ENCODE results near the gene MARCHF3. TPM values are rescaled to one million over a fixed set of nuclear protein-coding genes. Genes with fewer than 3 reads are reported as not detected.

The MARCHF3 gene
- total and polyA plus RNA-seq, 12 donors, result 4.8 to 76.2 (median 45.9) TPM

DNA sequence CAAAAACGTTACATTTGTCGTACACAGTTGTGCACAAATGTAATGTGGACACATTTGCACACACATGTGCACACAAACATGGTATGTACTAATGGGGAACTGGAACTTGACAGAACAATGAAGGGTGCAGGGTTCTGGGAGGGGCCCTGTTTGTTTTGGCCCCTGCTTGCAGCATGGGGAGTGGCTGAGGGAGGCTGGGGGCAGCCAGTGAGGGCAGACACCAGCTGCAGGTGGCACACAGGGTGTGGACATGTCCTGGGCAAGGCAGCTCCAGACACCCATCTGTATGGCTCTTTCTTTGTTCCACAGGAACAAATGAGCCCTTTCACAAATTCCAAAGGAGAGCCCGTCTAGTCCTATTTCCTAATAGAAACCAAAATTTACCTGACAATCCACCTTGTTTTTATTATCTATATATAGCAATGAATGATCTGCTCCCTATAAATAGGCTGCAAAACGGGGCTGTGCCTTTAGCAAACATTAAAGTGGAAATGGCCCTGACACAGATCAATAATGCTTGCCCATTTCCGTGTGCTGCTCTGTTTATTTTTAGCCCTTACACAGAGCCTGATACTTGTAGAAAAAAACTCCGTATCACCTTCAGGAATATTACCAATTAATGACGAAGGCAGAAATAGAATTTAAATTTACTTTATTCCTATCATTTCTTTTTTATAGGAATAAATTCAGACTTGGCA is 26.4 kb downstream of the MARCHF3 start:
- Histone ChIP-seq H3K27ac (peak overlapping the region in 4 of 10 donors; percentile 5 to 53 (median 18)), H3K36me3 (no peaks in the 10 kb centered on the region), H3K4me3 (no peak overlapping the region), H3K27me3 (no peaks in the 10 kb centered on the region), H3K4me1 (peaks cover 4 to 75% (median 39%) of the 10 kb centered on the region in 9 donors), H3K9me3 (no peaks in the 10 kb centered on the region)
- DNase-seq, result no peak
- ATAC-seq, result peak in 3 of 8 donors; percentile 20 to 65 (median 53)
- intact Hi-C loops (cut with DNase I), result no loop called here
- WGBS, 2 donors, result 63 to 74% methylated on average over 7 of the region's 7 CpGs
- no peak for TF ChIP-seq CTCF (IDR thresholded peaks at IDR 0.05)

- no peaks in the 10 kb centered on the region for H3K36me3 ChIP-seq
- intact Hi-C loops (cut with DNase I), result no loop called here
- H3K4me1 ChIP-seq, result peaks cover 6 to 75% (median 43%) of the 10 kb centered on the region in 9 donors
- H3K9me3 ChIP-seq, result no peaks in the 10 kb centered on the region
- no peak for ATAC-seq
- H3K4me3 ChIP-seq, result no peak overlapping the region
- H3K27ac ChIP-seq, result peak overlapping the region in 1 of 10 donors; percentile 3
- no peaks in the 10 kb centered on the region for H3K27me3 ChIP-seq
- 36 to 45% methylated on average over 3 of the region's 3 CpGs for WGBS, 2 donors
- no peak for TF ChIP-seq CTCF (IDR thresholded peaks at IDR 0.05)
- no peak for DNase-seq
Measured at GRCh38 chr5:127002390-127002789, 28.0 kb downstream of the MARCHF3 start.

- intact Hi-C loops (cut with DNase I), result no loop called here
- Histone ChIP-seq H3K4me3 (no peak overlapping the region), H3K27ac (peak overlapping the region in 2 of 10 donors; percentile 13 to 29), H3K36me3 (no peaks in the 10 kb centered on the region), H3K9me3 (no peaks in the 10 kb centered on the region), H3K27me3 (no peaks in the 10 kb centered on the region), H3K4me1 (peaks cover 6 to 73% (median 42%) of the 10 kb centered on the region in 9 donors)
- WGBS, 2 donors, result 44 to 57% methylated on average over 4 of the region's 4 CpGs
- no peak for TF ChIP-seq CTCF (IDR thresholded peaks at IDR 0.05)
- ATAC-seq (peak in 5 of 8 donors; percentile 9 to 47 (median 38)), DNase-seq (no peak)
Measured at GRCh38 chr5:127001621-127002296, 28.6 kb downstream of the MARCHF3 start.

GRCh38 chr5:126998895-126999570 is 31.3 kb downstream of the MARCHF3 start:
- intact Hi-C loops (cut with DNase I), result no loop called here
- no peaks in the 10 kb centered on the region for H3K9me3 ChIP-seq
- peaks cover 6 to 82% (median 49%) of the 10 kb centered on the region in 9 donors for H3K4me1 ChIP-seq
- ATAC-seq (no peak), DNase-seq (no peak)
- H3K36me3 ChIP-seq, result no peaks in the 10 kb centered on the region
- H3K27me3 ChIP-seq, result no peaks in the 10 kb centered on the region
- no peak for TF ChIP-seq CTCF (IDR thresholded peaks at IDR 0.05)
- H3K4me3 ChIP-seq, result no peak overlapping the region
- WGBS, 2 donors, result 59 to 61% methylated on average over 3 of the region's 3 CpGs
- H3K27ac ChIP-seq, result peak overlapping the region in 2 of 10 donors; percentile 28 to 44
